GM10248 (cell line): ENCODE results near the gene VGLL4.

Experiments
- CTCF ChIA-PET: fragments of 300-600 bp; sonication (Branson Sonifier 250); formaldehyde crosslinking; extraction: SDS; loops from one replicate; lab custom pipeline; 2021; ENCODE audit warnings: antibody characterized with exemption; lab: Yijun Ruan, JAX
- POLR2A ChIA-PET: fragments of 350-650 bp; sonication (Branson Sonifier 250); formaldehyde crosslinking; extraction: SDS; loops from one replicate; lab custom pipeline; 2020; ENCODE audit warnings: antibody characterized with exemption; lab: Yijun Ruan, JAX
- DNase-seq: peaks from one replicate; pipeline ENCODE4 v3.0.0; 2012; ENCODE audit errors: extremely low spot score
- TF ChIP-seq, protein P1 (sequence below): IDR thresholded peaks from 2 replicates; pipeline ENCODE4 v1.5.1; 2012; ENCODE audit warnings: mild to moderate bottlenecking, low read depth; ENCODE audit errors: extremely low read depth, missing control alignments, control extremely low read depth

Gene VGLL4

DNA sequence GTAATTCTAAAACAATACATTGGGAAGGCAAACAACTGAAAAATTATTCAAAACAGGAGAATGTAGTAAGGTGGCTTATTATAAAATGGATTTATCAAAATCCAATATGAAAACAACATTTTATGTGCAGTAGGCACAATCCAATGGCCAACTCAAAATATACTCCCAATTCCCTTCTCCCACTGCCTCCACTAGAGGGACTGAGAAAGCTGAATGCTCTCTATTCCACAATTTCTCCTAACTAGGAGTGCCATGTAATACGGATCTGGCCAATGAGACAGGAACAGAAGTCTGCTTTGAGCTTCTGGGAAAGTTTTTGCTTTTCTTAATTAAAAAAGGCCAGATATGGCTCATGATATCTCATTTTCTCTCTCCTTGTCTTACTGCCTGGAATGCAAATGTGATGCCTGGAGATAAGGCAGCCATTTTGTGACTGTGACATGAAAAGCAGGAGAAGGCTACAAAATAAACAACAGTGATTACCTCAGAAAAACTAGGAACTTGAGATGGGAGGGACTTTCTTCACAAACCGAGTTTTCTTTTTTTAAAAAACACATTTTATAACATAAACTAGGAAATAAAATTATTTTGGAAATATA lies 18.8 kb upstream of the VGLL4 start:
- ChIA-PET POLR2A (no interaction called here), CTCF (interaction anchor here (0.9 to 2.1 kb wide), 2 partner anchors 11 kb away, joined by 3 to 6 read pairs; no protein-coding TSS in a partner anchor)
- DNase-seq, result no peak
- TF ChIP-seq, protein P1, sequence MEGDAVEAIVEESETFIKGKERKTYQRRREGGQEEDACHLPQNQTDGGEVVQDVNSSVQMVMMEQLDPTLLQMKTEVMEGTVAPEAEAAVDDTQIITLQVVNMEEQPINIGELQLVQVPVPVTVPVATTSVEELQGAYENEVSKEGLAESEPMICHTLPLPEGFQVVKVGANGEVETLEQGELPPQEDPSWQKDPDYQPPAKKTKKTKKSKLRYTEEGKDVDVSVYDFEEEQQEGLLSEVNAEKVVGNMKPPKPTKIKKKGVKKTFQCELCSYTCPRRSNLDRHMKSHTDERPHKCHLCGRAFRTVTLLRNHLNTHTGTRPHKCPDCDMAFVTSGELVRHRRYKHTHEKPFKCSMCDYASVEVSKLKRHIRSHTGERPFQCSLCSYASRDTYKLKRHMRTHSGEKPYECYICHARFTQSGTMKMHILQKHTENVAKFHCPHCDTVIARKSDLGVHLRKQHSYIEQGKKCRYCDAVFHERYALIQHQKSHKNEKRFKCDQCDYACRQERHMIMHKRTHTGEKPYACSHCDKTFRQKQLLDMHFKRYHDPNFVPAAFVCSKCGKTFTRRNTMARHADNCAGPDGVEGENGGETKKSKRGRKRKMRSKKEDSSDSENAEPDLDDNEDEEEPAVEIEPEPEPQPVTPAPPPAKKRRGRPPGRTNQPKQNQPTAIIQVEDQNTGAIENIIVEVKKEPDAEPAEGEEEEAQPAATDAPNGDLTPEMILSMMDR, result no peak

DNA sequence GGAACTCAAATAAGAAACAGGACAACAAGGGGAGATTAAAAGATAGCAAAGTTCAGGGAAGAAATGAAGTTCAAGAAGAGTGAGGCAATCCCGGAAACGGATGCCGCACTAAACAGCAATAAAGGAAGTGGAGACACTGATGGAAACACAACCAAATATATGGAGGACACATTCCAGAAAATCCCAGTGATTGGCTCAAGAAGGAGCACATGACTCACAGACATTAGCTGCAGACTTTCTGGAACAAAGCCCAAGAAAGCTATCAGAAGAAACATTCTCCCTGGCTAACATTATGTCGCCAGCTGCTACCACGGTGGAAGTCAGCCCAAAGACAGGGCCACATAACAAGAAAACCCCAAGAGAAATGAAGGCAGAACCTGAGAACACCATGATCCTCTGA lies 18.1 kb upstream of the VGLL4 start:
- CTCF ChIA-PET, result interaction anchor here (0.9 to 2.3 kb wide), 2 partner anchors 10 to 11 kb away, joined by 3 to 5 read pairs; no protein-coding TSS in a partner anchor
- POLR2A ChIA-PET, result no interaction called here
- no peak for DNase-seq
- TF ChIP-seq, protein P1, result no peak

DNA sequence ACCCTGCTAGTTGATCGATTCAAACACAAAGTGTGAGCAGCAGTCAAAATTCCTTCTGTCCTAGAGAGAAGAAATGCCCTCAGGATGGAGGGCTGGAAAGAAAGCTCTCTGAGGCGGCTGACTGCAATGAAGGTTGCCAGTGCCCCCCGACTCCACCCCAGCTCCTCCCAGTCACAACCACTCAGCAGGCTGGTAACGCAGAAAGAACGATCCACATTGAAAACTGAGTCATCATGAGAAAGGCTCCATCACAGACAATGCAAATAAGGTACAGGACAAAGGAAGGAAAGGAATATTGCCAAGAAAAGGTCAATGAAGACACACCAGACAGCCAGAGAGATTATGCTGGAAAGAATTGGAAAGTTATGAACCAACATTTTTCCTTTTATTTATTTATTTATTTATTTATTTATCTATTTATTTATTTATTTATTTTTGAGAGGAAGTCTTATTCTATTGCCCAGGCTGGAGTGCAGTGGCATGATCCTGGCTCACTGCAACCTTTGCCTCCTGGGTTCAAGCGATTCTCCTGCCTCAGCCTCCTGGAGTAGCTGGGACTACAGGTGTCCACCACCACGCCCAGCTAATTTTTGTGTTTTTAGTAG lies 17.4 kb upstream of the VGLL4 start:
- CTCF ChIA-PET, result interaction anchor here (0.9 to 2.3 kb wide), 3 partner anchors 10 to 12 kb away, joined by 3 to 5 read pairs (median 3); no protein-coding TSS in a partner anchor
- TF ChIP-seq, protein P1, result no peak

DNA sequence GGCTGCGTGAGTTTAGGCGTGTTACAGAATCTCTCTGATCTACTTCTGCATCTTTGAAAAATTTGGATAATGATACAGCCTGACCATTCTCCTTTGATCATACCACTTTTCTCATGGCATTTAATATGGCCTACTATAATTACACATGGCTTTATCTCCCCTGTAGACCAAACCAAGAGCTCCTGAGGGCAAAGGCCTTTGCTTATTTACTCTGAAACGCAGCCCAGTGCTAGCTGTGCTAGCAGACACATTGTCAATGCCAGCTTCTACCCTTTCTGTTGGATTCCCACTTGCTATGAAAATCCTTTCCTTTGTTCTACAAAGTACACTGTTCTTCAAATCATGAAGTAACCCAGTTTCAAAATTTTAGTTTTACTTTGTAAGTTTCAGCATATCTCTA lies 16.5 kb upstream of the VGLL4 start:
- TF ChIP-seq, protein P1, result no peak
- DNase-seq, result no peak
- ChIA-PET CTCF (interaction anchor here (1.0 to 2.3 kb wide), 3 partner anchors 10 to 281 kb away, joined by 3 to 5 read pairs (median 3); no protein-coding TSS in a partner anchor), POLR2A (no interaction called here)

More for the DNA sequence above, 17.4 kb upstream of the VGLL4 start:
- POLR2A ChIA-PET, result no interaction called here
- no peak for DNase-seq

DNA sequence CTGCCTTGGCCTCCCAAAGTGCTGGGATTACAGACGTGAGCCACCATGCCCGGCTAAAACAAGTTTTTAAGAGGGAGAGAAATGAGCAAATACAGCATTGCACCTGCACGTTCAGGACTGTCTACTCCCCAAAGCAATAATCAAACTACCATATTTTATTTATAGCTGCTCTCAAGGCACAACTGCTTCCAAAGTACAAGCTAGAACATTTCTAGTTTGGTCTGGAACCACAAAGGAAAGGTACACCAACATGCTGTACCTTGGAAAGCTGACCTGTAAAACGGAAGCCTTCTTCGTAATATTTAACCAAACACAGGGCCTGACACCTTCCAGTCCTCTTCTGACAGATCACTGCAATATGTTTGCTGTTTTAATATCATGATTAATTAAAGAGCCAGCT lies 14.5 kb upstream of the VGLL4 start:
- no peak for DNase-seq
- CTCF ChIA-PET, result interaction anchor here (0.7 to 10.5 kb wide), 4 partner anchors 9 to 598 kb away, joined by 3 to 85 read pairs (median 4); no protein-coding TSS in a partner anchor
- TF ChIP-seq, protein P1, result no peak
- POLR2A ChIA-PET, result no interaction called here

DNA sequence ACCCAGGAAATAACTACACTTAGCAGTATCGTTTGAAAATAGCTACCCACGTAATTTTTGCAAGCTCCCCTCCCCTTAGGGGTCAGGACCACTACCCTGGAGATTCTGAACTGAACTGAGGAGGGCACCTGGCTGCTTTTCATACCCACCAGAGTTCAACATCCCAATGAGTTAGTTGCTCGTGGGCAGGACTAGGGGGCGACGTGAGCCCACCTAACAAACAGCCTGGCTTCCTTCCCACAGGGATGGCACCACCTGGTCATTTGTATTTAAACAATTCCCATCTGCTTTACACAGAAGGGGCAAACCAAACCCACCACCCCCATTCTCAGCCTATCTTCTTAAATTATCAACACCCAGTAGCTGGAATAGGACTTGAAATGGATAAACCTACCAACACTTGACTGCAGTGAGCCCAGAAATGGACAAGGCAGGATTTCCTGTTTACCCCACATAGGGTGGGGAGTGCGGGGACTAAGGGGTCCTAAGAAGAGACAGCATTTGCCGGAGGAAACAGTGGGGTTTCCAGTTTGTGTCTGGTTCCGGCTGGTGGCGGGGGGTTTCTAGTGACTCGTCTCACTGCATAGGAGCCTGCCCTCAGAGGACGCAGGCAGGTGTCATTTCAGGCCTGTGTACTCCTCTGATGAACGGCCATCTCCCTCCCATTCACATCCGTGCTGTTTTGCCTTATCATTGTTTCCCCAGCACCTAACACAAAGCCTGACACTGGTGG lies 11.6 kb upstream of the VGLL4 start:
- TF ChIP-seq, protein P1, result no peak
- ChIA-PET POLR2A (no interaction called here), CTCF (interaction anchor here (0.9 to 10.5 kb wide), 6 partner anchors 115 to 321 kb away, joined by 3 to 85 read pairs (median 3); partner anchors contain the start of gene TAMM41)
- peak; percentile 29 for DNase-seq
